GM18867 (cell line): ENCODE results near the gene PEX14.

ENCODE experiments used
- ATAC-seq: cut with Tn5 transposase; IDR thresholded peaks from one replicate; pipeline ENCODE4 v1.9.1; 2021; ENCODE audit warnings: mild to moderate bottlenecking, moderate library complexity; ENCODE audit not compliant: unreplicated experiment

Gene PEX14

DNA sequence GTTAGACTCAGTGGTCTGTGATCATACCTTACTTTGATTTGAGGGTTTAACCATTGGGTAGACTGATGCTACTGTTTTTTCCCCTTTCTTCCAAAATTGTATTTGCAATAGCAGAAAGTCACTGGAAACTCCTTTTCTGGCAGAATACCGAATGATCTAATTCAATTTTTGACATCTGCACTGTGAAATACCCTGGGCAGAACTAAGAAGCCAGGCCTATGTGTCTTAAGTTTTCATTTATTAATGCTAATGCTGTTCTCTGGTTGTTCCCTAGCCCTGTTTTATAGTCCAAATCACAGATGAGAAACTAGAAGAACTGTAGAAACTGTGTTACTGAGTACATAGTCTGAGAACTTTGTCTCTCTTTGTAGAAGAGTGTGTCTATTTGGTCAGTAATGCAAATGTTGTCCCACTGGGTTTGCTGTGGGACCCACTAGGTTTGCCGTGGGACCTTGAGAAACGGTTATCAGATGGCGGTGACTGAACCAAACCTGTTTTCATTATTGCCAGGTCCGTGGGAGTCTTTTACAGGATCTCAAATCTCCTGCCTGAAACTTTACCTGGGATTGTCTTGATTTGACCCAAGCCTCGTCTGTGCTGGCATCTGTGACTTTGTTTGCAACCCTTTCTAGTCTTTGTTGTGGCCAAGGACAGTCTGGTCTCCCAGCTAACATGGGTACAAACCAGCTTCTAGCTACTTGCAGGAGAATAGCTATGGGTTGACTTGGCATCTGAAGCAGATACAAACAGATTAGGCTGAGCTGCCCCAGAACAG lies 41.4 kb downstream of the PEX14 start:
- no peak for ATAC-seq

- ATAC-seq: no peak
Measured at GRCh38 chr1:10516925-10517676, 42.4 kb downstream of the PEX14 start.

DNA sequence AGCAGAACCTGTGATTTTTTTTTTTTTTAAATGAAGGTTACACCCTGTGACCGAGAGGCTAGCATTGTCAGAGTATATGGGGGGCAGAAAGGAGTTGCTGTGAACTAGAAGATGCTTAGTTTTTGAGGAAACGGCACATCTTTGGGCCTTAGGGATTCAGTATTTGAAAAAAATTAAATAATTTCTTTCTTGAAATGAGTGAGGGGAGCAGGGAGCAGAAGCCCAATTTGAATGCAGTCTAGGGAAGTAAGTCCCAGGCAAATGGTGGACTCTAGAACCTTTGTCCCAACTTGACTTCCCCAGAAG lies 42.9 kb downstream of the PEX14 start:
- no peak for ATAC-seq

DNA sequence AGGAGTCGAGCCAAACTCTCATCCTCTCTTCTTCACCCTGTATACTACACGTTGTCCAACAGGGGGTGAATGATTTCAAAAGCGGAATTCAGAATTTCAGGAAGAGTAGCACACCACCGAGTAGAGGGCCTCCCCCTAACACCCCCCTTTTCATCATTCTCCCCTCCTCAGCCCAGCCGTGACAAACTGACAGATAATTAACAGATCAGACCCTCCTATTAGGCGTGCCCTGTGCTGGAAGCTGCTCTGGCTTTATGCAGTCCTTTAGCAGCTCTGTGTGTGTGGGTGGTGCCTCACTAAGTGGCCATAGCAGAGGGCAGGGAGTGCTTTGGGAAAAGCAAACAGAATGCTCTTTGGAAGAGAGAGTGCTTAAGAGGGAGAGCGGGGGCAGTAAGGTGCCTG lies 44.3 kb downstream of the PEX14 start:
- no peak for ATAC-seq

DNA sequence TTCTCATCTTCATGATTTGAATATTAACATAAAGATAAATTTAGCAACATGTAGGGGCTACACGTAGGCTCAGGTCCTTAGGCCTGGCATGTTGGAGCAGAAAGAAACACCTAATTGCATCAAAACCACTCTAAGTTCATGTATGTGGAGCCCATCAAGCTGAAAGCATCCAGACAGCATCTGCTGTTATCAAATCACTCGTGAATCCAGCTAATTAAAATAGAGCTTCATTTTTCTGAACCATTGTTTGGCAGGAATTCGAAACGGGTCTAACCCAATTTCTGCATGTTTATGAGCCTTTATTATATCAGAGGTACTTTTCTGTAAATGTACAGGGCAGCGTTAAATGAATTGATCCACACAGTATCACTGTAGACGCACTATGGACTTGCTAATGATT lies 45.7 kb downstream of the PEX14 start:
- no peak for ATAC-seq

DNA sequence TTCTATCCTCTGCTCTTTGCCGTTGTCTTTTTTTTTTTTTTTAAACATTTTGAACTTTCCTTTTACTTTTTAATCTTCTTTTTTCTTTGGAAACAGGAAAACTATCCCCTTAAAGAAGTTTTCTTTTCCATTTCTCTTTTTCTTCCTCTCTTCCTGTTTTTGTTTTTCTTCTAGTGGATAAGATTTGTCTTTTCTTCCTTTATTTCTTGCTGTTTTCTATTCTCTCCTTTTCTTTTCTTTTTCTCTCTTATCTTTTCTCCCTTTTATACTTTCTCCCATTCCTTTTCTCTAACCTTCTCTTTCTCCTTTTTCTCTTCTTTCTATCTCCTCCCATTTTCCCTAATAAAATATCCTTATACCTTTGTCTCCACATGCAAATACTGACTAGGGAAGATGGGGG lies 46.2 kb downstream of the PEX14 start:
- ATAC-seq: no peak

- no peak for ATAC-seq
Measured at GRCh38 chr1:10521537-10522157, 46.9 kb downstream of the PEX14 start.

DNA sequence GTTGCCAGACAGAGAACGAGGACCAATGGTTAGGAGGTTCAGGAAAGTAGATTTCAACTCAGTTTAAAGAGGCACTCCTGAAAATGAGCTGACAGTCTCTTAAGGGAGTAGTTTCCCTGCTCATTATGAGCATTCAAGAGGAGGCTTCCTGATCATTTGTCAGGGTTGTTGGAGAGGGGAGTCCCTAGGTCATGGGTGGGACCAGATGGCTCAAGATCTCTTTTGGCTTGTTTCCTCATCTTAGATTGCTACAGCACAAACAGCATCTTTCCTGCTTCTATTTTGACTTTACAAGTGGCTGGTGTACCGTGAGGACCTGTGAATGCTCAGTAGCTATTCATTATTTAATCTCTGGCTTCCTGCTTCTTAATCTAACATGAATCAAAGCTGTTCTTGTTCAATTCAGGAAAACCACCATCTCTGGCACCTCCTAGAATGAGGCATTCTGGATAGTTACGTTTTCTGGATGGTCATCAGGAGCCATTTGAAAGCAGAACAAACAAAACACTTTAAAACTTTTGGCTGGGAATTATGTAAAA lies 47.6 kb downstream of the PEX14 start:
- no peak for ATAC-seq

DNA sequence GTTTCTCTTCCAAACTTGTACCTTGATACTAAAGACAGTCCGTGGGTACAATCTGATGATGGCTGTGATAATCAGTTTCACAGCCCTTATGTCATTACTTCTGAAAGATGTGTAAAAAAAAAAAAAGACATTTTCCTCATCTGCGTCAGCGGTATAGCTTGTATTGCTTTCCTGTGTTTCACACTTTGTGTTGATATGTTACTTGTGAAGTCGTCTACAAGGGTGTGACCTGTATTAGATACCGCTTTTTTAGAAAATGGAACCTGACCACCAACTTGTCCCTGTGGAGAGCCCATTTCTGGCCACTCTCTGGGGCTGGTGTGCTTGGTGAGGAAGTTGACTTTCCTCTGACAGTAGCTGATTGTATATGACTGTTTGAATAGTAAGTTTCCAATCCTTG lies 50.5 kb downstream of the PEX14 start:
- ATAC-seq: no peak

DNA sequence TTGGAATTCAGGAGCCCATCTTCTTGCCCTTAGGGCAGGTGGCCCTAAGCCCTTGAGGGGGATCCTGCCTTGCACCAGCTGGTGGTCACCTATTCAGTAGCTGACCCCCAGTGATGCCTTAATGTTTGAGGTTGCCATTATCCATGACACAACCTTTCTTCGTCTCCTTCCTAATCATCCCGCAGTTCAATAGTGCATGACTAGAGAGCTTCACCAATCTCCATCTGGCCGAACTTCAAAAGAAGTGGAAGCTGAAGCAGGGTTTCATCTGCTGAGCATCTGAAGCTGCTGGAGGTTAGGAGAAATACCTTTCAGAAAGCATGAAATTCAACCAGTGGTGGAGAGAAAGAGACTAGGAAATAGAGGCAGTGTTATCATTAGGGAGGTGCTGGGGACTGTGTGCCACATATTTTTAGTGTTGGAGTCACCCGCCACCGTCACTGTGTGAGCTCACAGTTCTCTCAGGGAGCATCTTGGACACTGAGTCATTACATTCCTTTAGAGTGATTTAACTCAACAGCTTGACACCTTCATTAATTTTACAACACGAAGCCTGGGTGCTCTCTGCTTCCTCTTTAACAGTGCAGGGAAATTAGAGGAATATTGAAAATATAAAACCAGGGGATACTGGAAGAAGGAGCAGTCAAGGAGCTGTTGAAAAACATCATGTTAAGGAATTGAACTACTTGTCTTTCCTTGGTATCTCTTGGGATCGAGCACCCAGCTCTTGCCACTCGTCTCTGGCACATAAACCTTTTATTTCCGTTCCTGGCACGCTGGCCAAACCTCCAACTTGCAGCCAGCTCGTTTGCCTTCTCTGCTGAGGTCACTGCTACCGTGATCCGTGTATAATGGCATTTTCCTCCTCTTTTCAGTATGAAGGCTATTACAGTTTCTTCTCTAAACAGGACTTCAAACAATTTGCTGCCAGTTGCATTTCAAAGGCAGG lies 53.6 kb downstream of the PEX14 start:
- no peak for ATAC-seq

DNA sequence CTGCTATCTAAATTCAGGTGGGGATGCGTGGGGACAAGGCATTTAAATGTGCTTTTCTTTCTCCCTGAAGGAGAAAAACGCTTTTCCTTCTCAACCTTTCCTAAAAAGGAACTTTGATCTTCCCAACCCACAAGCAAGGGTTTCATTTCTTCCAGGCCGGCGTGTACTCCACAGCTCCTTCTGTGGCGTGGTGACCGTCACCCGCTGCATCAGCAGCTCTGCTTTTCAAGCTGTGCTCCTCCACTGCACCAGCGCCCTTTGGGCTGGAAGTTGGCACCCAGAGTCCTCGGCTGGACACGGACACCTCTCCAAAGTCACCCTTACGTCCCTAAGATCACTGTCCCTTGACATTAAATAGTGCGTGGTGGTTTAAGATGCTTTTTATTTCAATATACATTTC lies 54.3 kb downstream of the PEX14 start:
- ATAC-seq: no peak

GRCh38 chr1:10529765-10530164 lies 55.0 kb downstream of the PEX14 start:
- ATAC-seq: no peak

- ATAC-seq: no peak
Measured at GRCh38 chr1:10530281-10530740, 55.6 kb downstream of the PEX14 start.

- ATAC-seq: no peak
Measured at GRCh38 chr1:10530756-10531495, 56.2 kb downstream of the PEX14 start.

- ATAC-seq: no peak
Measured at GRCh38 chr1:10532362-10532761, 57.6 kb downstream of the PEX14 start.

DNA sequence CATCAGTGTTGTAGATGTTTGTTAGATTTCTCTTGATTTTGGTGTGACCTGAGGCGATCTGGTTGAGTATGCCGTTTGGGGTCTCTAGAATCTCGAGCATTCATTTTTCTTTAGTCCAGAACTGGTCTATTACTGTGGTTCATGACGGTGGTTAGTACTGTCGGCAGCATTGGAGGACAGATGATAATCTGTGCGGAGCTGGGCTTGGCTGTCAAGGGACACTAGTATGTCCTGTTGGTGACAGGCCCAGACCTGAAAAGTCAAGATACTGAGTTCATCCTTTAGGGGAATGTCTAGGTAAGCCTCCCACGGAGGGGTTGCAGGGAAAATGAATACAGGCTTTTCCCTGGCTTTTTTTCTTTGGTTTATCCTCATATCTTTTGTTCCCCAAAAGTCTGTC lies 59.8 kb downstream of the PEX14 start:
- ATAC-seq: no peak

DNA sequence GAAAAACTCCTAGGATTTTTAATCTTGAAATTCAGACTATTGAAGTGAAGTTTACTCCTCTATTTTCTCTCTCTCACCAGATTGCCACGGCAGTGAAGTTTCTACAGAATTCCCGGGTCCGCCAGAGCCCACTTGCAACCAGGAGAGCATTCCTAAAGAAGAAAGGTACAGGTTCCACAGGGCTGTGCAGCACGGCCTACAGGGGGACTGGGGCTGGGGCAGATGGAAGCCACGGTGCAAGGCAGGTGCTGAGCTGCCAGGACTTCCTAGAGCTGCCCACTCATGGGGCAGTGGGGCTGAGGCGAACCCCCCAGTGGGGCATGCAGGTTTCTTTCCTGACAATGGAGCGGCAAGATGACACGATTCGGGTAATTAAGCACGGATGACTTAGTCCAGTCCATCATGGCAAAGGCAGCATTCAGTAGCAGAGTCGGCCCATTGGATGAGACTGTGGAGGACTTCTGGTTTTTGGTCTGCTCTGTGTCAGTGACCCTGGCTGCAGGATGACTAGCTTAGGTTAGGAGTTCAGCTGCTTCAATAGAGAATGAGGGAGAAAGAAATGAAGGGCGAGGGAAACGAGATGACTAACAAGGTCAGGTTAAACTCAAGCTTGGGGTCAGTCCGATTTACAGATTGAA lies 61.5 kb downstream of the PEX14 start:
- no peak for ATAC-seq

GRCh38 chr1:10537082-10537766 lies 62.5 kb downstream of the PEX14 start:
- no peak for ATAC-seq
